Measurements from ENCODE around the gene GSTT2. TPM values are rescaled to one million over a fixed set of nuclear protein-coding genes. Genes with fewer than 3 reads are reported as not detected.

Gene GSTT2
- total and polyA plus RNA-seq, 9 of the 15 experiments (the other 6 are each of a cell fraction or from before 2014, with no cell fraction given), result not detected

DNA sequence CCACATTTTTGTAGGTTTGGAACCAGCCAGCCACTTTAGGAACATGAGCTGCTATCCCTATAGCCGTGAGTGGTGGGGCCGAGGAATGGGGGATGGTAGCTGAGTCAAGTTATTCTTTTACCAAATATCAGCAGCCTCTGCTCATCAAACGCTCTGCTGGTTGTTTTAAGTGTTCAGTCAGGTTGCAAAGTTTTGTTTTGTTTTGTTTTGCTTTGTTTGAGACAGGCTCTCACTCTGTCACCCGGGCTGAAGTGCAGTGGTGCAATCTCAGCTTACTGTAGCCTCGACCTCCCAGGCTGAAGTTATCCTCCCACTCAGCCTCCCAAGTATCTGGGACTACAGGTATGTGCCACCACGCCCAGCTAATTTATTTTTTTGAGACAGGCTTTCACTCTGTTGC, 45.5 kb downstream of the GSTT2 start:
- Histone ChIP-seq H3K4me2 (ENCODE audit: insufficient read depth, low read length) (no peak overlapping the region), H3K27ac (ENCODE audit: extremely low read depth, low read depth, low read length) (no peak overlapping the region), H3K9me1 (ENCODE audit: control insufficient read depth, insufficient read depth, low read length) (no peaks in the 10 kb centered on the region), H3K79me2 (ENCODE audit: control insufficient read depth, insufficient read depth, low read length) (peaks cover 87% of the 10 kb centered on the region), H3K27me3 (ENCODE audit: control insufficient read depth in 2 of 2, insufficient read depth in 2 of 2, low read length in 2 of 2) (no peaks in the 10 kb centered on the region), H3K36me3 (ENCODE audit: control insufficient read depth, insufficient read depth, low read length) (peaks cover 2% of the 10 kb centered on the region; the same call in 1 of the 3 replicates), H3K4me1 (replicated peaks in 1 of 2; ENCODE audit: control insufficient read depth in 2 of 2, insufficient read depth in 2 of 2, low read length in 2 of 2) (no peaks in the 10 kb centered on the region; a peak in 2 of 5 replicates), H3K9ac (ENCODE audit: insufficient read depth in 1 of 2, low read depth in 2 of 2, low read length in 2 of 2) (no peak overlapping the region), H4K20me1 (replicated peaks; ENCODE audit: control insufficient read depth, insufficient read depth, low read length) (peaks cover 10% of the 10 kb centered on the region), H3K4me3 (no peak overlapping the region), H3K9me3 (replicated peaks; ENCODE audit: control insufficient read depth, insufficient read depth, low read depth, low read length) (no peaks in the 10 kb centered on the region), H2AFZ (ENCODE audit: low read depth, low read length) (no peak overlapping the region)
- WGBS (ENCODE audit: insufficient coverage, low coverage, missing lambda C conversion rate), result 69% methylated on average over 6 of the region's 6 CpGs
- in situ Hi-C loops (cut with MboI), result no loop called here
- BruUV-seq (replicated peaks), result no TSS peak
- DNase-seq (ENCODE audit: extremely low read depth in 1 of 4, low spot score in 3 of 4) (no peak), ATAC-seq (no peak), FAIRE-seq (no peak)
- intact Hi-C loops (cut with micrococcal nuclease), result no loop called here
- CTCF ChIA-PET (ENCODE audit: low intra/inter-chr PET ratio), result no interaction called here
- POLR2A ChIA-PET, result interaction anchor here (0.8 to 1.0 kb wide), 2 partner anchors 8 to 350 kb away, joined by 3 read pairs; no protein-coding TSS in a partner anchor
- no peak for TF ChIP-seq HMG20A (CRISPR knock-in tag; conservative IDR thresholded peaks at IDR 0.05)
- TF ChIP-seq WHSC1 (IDR thresholded peaks at IDR 0.05; ENCODE audit: low read length), result no peak
- no peak for TF ChIP-seq ZKSCAN8 (CRISPR knock-in tag; IDR thresholded peaks at IDR 0.05)
- no peak for TF ChIP-seq ZEB2 (IDR thresholded peaks at IDR 0.05)
- TF ChIP-seq ZNF282 (CRISPR knock-in tag; IDR thresholded peaks at IDR 0.05), result no peak
- TF ChIP-seq SNIP1 (IDR thresholded peaks at IDR 0.05; ENCODE audit: low read depth), result no peak
- TF ChIP-seq KLF1 (tag; IDR thresholded peaks at IDR 0.05), result no peak
- TF ChIP-seq SMARCC2 (IDR thresholded peaks at IDR 0.05; ENCODE audit: low read depth), result no peak
- TF ChIP-seq BRF1 (IDR thresholded peaks at IDR 0.05; ENCODE audit: borderline replicate concordance, extremely low read depth, insufficient read length), result no peak
- TF ChIP-seq SMAD3 (CRISPR knock-in tag; conservative IDR thresholded peaks at IDR 0.05), result no peak
- no peak for TF ChIP-seq POLR3A (IDR thresholded peaks at IDR 0.05; ENCODE audit: borderline replicate concordance, extremely low read depth, insufficient read depth, insufficient read length)
- TF ChIP-seq E2F1 (CRISPR knock-in tag; IDR thresholded peaks at IDR 0.05), result no peak
- TF ChIP-seq STAT5A (IDR thresholded peaks at IDR 0.05; ENCODE audit: borderline replicate concordance, low read length), result no peak
- TF ChIP-seq SP2 (IDR thresholded peaks at IDR 0.05; ENCODE audit: extremely low read depth, low read depth, low read length, poor library complexity, severe bottlenecking), result no peak
- no peak for TF ChIP-seq ELF2 (CRISPR knock-in tag; IDR thresholded peaks at IDR 0.05)
- TF ChIP-seq ZNF197 (CRISPR knock-in tag; IDR thresholded peaks at IDR 0.05; ENCODE audit: low read depth), result no peak
- no peak for TF ChIP-seq ERF (CRISPR knock-in tag; IDR thresholded peaks at IDR 0.05)
- no peak for TF ChIP-seq ZNF140 (CRISPR knock-in tag; IDR thresholded peaks at IDR 0.05)

All from K562 (cell line).